Non-pigmented ciliary epithelial cell (primary cell): ENCODE results near the gene CLSTN3.
"Not testable (repeated sequence)": the region's sequence is repeated elsewhere in the genome, so short reads cannot be mapped to it uniquely, and the experiment has no call there.

Experiments used
- DNase-seq: peaks from one replicate; pipeline ENCODE4 v3.0.0-alpha.2; 2010; ENCODE audit warnings: low read depth

CLSTN3 gene

GRCh38 chr12:7103837-7104584 lies 26.2 kb upstream of the CLSTN3 start:
- no peak for DNase-seq

- no peak for DNase-seq
These were observed 24.1 kb upstream of the CLSTN3 start for GRCh38 chr12:7106082-7106481.

- not testable (repeated sequence) for DNase-seq
These were observed 23.0 kb upstream of the CLSTN3 start for GRCh38 chr12:7107181-7107580.

GRCh38 chr12:7107636-7108002 lies 22.6 kb upstream of the CLSTN3 start:
- DNase-seq, result no peak

- no peak for DNase-seq
These were observed 22.0 kb upstream of the CLSTN3 start for GRCh38 chr12:7108003-7108795.

- DNase-seq, result no peak
These were observed 21.2 kb upstream of the CLSTN3 start, which contains the start of gene C1RL for GRCh38 chr12:7108796-7109571. TSS of gene C1RL (minus strand) at chr12:7109214. CDS start at chr12:7109180, 34 bp downstream.

- no peak for DNase-seq
These were observed 20.6 kb upstream of the CLSTN3 start for GRCh38 chr12:7109572-7109920.

GRCh38 chr12:7110661-7111060 lies 19.5 kb upstream of the CLSTN3 start:
- DNase-seq, result no peak

- DNase-seq, result no peak
These were observed 18.1 kb upstream of the CLSTN3 start for GRCh38 chr12:7112041-7112440.

- DNase-seq, result no peak
These were observed 16.7 kb upstream of the CLSTN3 start for GRCh38 chr12:7113389-7113871.

GRCh38 chr12:7114008-7114407 lies 16.2 kb upstream of the CLSTN3 start:
- DNase-seq, result no peak

- no peak for DNase-seq
These were observed 15.3 kb upstream of the CLSTN3 start for GRCh38 chr12:7114851-7115250.

- DNase-seq, result no peak
These were observed 14.0 kb upstream of the CLSTN3 start for GRCh38 chr12:7116196-7116595.

GRCh38 chr12:7116916-7117315 lies 13.3 kb upstream of the CLSTN3 start:
- DNase-seq, result no peak

- DNase-seq, result no peak
These were observed 12.5 kb upstream of the CLSTN3 start for GRCh38 chr12:7117670-7118069.

GRCh38 chr12:7118881-7119280 lies 11.3 kb upstream of the CLSTN3 start:
- DNase-seq, result no peak

GRCh38 chr12:7120166-7120565 lies 10.0 kb upstream of the CLSTN3 start:
- no peak for DNase-seq

- DNase-seq, result no peak
These were observed 8.8 kb upstream of the CLSTN3 start for GRCh38 chr12:7121324-7121723.

- DNase-seq, result no peak
These were observed 7.1 kb upstream of the CLSTN3 start for GRCh38 chr12:7122811-7123769.

- DNase-seq, result no peak
These were observed 6.2 kb upstream of the CLSTN3 start for GRCh38 chr12:7123806-7124522.
